ENCODE data around the gene INAVA.
A peak's percentile ranks its signal among the peaks of the same experiment; 100 is the strongest.

The INAVA gene

GRCh38 chr1:200866521-200866920 lies 28.2 kb upstream of the INAVA start:
- no peak for TF ChIP-seq EZH2phosphoT487 (IDR thresholded peaks at IDR 0.05; ENCODE audit: borderline replicate concordance, low read length)
- TF ChIP-seq, protein P1, sequence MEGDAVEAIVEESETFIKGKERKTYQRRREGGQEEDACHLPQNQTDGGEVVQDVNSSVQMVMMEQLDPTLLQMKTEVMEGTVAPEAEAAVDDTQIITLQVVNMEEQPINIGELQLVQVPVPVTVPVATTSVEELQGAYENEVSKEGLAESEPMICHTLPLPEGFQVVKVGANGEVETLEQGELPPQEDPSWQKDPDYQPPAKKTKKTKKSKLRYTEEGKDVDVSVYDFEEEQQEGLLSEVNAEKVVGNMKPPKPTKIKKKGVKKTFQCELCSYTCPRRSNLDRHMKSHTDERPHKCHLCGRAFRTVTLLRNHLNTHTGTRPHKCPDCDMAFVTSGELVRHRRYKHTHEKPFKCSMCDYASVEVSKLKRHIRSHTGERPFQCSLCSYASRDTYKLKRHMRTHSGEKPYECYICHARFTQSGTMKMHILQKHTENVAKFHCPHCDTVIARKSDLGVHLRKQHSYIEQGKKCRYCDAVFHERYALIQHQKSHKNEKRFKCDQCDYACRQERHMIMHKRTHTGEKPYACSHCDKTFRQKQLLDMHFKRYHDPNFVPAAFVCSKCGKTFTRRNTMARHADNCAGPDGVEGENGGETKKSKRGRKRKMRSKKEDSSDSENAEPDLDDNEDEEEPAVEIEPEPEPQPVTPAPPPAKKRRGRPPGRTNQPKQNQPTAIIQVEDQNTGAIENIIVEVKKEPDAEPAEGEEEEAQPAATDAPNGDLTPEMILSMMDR (IDR thresholded peaks at IDR 0.05; ENCODE audit: low read depth, low read length, poor library complexity, severe bottlenecking), result no peak
- Histone ChIP-seq H3K4me3 (ENCODE audit: low read length) (no peak overlapping the region), H3K9me2 (replicated peaks; ENCODE audit: control insufficient read depth, low read length) (no peaks in the 10 kb centered on the region), H4K20me1 (ENCODE audit: control insufficient read depth, insufficient read depth, low read depth, low read length) (no peaks in the 10 kb centered on the region), H3K79me2 (ENCODE audit: control insufficient read depth, low read length) (no peaks in the 10 kb centered on the region), H3K4me1 (ENCODE audit: control insufficient read depth, low read length) (peaks cover 13% of the 10 kb centered on the region), H3K27ac (ENCODE audit: low read depth, low read length) (no peak overlapping the region), H3F3A (ENCODE audit: control insufficient read depth, insufficient read depth) (0 out of 2 replicates have a peak, but pooled peaks cover 2% of the 10 kb centered on the region), H3K9me3 (ENCODE audit: control insufficient read depth, insufficient read depth, low read length) (no peaks in the 10 kb centered on the region), H3K36me3 (ENCODE audit: control insufficient read depth, low read length) (peaks cover 3% of the 10 kb centered on the region; the same call in 1 of the 2 replicates), H3K27me3 (ENCODE audit: control insufficient read depth, low read length) (peaks cover 7% of the 10 kb centered on the region; the same call in 1 of the 2 replicates), H3K4me2 (ENCODE audit: low read length) (no peak overlapping the region)

DNA sequence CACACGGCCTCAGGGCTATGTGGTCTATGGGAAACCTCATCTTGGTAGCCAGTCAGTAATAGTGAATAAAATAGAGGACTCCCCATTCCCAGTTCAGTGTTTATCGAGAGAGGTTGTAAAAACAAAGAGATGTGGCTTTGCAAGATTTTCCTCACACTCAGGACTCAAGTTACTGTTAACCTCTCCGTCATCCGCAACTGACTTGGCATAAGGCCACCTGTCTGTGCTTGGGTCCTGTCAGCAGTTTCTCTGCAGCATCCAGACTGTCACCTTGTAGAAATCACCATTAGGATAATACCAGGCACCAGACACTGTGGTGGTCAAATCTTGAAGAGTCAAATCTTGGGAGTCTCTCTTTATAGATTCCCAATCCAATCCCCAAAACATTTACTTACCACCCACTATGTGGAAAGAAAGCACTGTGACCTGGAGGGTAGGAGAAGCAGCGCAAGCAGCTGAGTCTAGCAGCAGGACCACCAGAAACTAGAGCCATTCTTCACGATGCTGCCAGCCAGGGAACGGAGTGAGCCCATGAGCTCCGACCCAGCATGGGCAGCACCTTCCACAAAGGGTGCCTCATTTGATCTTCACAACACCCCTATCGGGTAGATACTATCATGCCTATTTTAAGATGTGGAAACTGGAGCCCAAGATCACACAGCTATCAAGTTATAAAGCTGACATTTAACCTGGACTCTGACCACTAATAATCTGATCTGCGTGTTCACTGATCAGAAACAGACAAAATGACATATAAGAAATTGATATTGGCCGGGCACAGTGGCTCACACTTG lies 27.5 kb upstream of the INAVA start:
- Histone ChIP-seq H3K4me3 (ENCODE audit: low read length) (no peak overlapping the region), H3K9me3 (ENCODE audit: control insufficient read depth, insufficient read depth, low read length) (no peaks in the 10 kb centered on the region), H3F3A (ENCODE audit: control insufficient read depth, insufficient read depth) (0 out of 2 replicates have a peak, but pooled peaks cover 2% of the 10 kb centered on the region), H3K4me1 (ENCODE audit: control insufficient read depth, low read length) (peaks cover 13% of the 10 kb centered on the region), H4K20me1 (ENCODE audit: control insufficient read depth, insufficient read depth, low read depth, low read length) (no peaks in the 10 kb centered on the region), H3K27ac (ENCODE audit: low read depth, low read length) (no peak overlapping the region), H3K9me2 (replicated peaks; ENCODE audit: control insufficient read depth, low read length) (no peaks in the 10 kb centered on the region), H3K36me3 (ENCODE audit: control insufficient read depth, low read length) (peaks cover 3% of the 10 kb centered on the region; the same call in 1 of the 2 replicates), H3K79me2 (ENCODE audit: control insufficient read depth, low read length) (no peaks in the 10 kb centered on the region), H3K4me2 (ENCODE audit: low read length) (no peak overlapping the region), H3K27me3 (ENCODE audit: control insufficient read depth, low read length) (peaks cover 7% of the 10 kb centered on the region; the same call in 1 of the 2 replicates)
- TF ChIP-seq EZH2phosphoT487 (IDR thresholded peaks at IDR 0.05; ENCODE audit: borderline replicate concordance, low read length), result no peak
- TF ChIP-seq, protein P1 (IDR thresholded peaks at IDR 0.05; ENCODE audit: low read depth, low read length, poor library complexity, severe bottlenecking), result no peak

- no peaks in the 10 kb centered on the region for H3F3A ChIP-seq (ENCODE audit: control insufficient read depth, insufficient read depth)
- H3K27me3 ChIP-seq (ENCODE audit: control insufficient read depth, low read length), result peaks cover 16% of the 10 kb centered on the region
- H4K20me1 ChIP-seq (ENCODE audit: control insufficient read depth, insufficient read depth, low read depth, low read length), result no peaks in the 10 kb centered on the region
- H3K36me3 ChIP-seq (ENCODE audit: control insufficient read depth, low read length), result no peaks in the 10 kb centered on the region
- peak overlapping the region; percentile 12; the same call in 1 of the 2 replicates for H3K4me2 ChIP-seq (ENCODE audit: low read length)
- H3K9me2 ChIP-seq (replicated peaks; ENCODE audit: control insufficient read depth, low read length), result no peaks in the 10 kb centered on the region
- TF ChIP-seq, protein P1 (IDR thresholded peaks at IDR 0.05; ENCODE audit: low read depth, low read length, poor library complexity, severe bottlenecking), result no peak
- TF ChIP-seq EZH2phosphoT487 (IDR thresholded peaks at IDR 0.05; ENCODE audit: borderline replicate concordance, low read length), result no peak
- H3K9me3 ChIP-seq (ENCODE audit: control insufficient read depth, insufficient read depth, low read length), result no peaks in the 10 kb centered on the region
- peaks cover 13% of the 10 kb centered on the region for H3K4me1 ChIP-seq (ENCODE audit: control insufficient read depth, low read length)
- no peaks in the 10 kb centered on the region for H3K79me2 ChIP-seq (ENCODE audit: control insufficient read depth, low read length)
- H3K4me3 ChIP-seq (ENCODE audit: low read length), result no peak overlapping the region
- H3K27ac ChIP-seq (ENCODE audit: low read depth, low read length), result no peak overlapping the region
Observed at GRCh38 chr1:200869376-200869752, 25.3 kb upstream of the INAVA start.

All from DOHH2 (cell line).